ENCODE data around the gene JMJD4. TPM values are rescaled to one million over a fixed set of nuclear protein-coding genes. Genes with fewer than 3 reads are reported as not detected.
A peak's percentile ranks its signal among the peaks of the same experiment; 100 is the strongest.

JMJD4 gene
- total and polyA plus RNA-seq, 9 of the 15 experiments (the other 6 are each of a cell fraction or from before 2014, with no cell fraction given), result 1.4 to 42.6 (median 29.2) TPM

GRCh38 chr1:227748496-227749182 is 13.5 kb upstream of the JMJD4 start (continued):
- TF ChIP-seq NR2C2 (CRISPR knock-in tag; IDR thresholded peaks at IDR 0.05) (no peak), NR2C2 (tag; IDR thresholded peaks at IDR 0.05) (peak; percentile 78; the same call in 1 of the 2 replicates), ARNT (IDR thresholded peaks at IDR 0.05) (peak in 1 of 2 experiments; percentile 37; a peak in 1 of 4 replicates), NCOA1 (IDR thresholded peaks at IDR 0.05; ENCODE audit: low read depth) (peak; percentile 87), KHSRP (IDR thresholded peaks at IDR 0.05) (peak; percentile 48; the same call in 1 of the 2 replicates), ZNF561 (CRISPR knock-in tag; conservative IDR thresholded peaks at IDR 0.05) (no peak), ZNF263 (CRISPR knock-in tag; IDR thresholded peaks at IDR 0.05; ENCODE audit: borderline replicate concordance) (no peak), RCOR1 (IDR thresholded peaks at IDR 0.05; ENCODE audit: borderline replicate concordance in 1 of 2, low read depth in 2 of 2, low read length in 2 of 2) (peak in 1 of 2 experiments; percentile 73; a peak in 2 of 4 replicates), POLR3A (IDR thresholded peaks at IDR 0.05; ENCODE audit: borderline replicate concordance, extremely low read depth, insufficient read depth, insufficient read length) (no peak), GATAD2A (IDR thresholded peaks at IDR 0.05) (no peak), FOXA3 (CRISPR knock-in tag; conservative IDR thresholded peaks at IDR 0.05 in 1 of 2, IDR thresholded peaks at IDR 0.05 in 1 of 2) (no peak), ZNF445 (CRISPR knock-in tag; IDR thresholded peaks at IDR 0.05; ENCODE audit: low read depth) (no peak), TCF3 (CRISPR knock-in tag; IDR thresholded peaks at IDR 0.05) (peak; percentile 47), HNRNPLL (IDR thresholded peaks at IDR 0.05; ENCODE audit: low read depth, low read length, poor library complexity, severe bottlenecking) (no peak), ZNF75A (CRISPR knock-in tag; IDR thresholded peaks at IDR 0.05) (no peak), PML (IDR thresholded peaks at IDR 0.05; ENCODE audit: low read length) (peak; percentile 16; the same call in 1 of the 2 replicates), NR1H2 (CRISPR knock-in tag; IDR thresholded peaks at IDR 0.05) (no peak), ZFP36 (IDR thresholded peaks at IDR 0.05; ENCODE audit: low read depth, low read length, partially characterized antibody) (no peak), SMAD3 (CRISPR knock-in tag; conservative IDR thresholded peaks at IDR 0.05) (no peak), MNT (conservative IDR thresholded peaks at IDR 0.05) (peak in 1 of 2 experiments; percentile 62; a peak in 1 of 4 replicates)
- TF ChIP-seq, protein P1, sequence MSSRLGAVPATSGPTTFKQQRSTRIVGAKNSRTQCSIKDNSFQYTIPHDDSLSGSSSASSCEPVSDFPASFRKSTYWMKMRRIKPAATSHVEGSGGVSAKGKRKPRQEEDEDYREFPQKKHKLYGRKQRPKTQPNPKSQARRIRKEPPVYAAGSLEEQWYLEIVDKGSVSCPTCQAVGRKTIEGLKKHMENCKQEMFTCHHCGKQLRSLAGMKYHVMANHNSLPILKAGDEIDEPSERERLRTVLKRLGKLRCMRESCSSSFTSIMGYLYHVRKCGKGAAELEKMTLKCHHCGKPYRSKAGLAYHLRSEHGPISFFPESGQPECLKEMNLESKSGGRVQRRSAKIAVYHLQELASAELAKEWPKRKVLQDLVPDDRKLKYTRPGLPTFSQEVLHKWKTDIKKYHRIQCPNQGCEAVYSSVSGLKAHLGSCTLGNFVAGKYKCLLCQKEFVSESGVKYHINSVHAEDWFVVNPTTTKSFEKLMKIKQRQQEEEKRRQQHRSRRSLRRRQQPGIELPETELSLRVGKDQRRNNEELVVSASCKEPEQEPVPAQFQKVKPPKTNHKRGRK (tag; IDR thresholded peaks at IDR 0.05), result no peak
- TF ChIP-seq, protein P2, sequence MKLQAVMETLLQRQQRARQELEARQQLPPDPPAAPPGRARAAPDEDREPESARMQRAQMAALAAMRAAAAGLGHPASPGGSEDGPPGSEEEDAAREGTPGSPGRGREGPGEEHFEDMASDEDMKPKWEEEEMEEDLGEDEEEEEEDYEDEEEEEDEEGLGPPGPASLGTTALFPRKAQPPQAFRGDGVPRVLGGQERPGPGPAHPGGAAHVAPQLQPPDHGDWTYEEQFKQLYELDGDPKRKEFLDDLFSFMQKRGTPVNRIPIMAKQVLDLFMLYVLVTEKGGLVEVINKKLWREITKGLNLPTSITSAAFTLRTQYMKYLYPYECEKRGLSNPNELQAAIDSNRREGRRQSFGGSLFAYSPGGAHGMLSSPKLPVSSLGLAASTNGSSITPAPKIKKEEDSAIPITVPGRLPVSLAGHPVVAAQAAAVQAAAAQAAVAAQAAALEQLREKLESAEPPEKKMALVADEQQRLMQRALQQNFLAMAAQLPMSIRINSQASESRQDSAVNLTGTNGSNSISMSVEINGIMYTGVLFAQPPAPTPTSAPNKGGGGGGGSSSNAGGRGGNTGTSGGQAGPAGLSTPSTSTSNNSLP (IDR thresholded peaks at IDR 0.05; ENCODE audit: borderline replicate concordance, low read depth, low read length), result peak; percentile 42; the same call in 1 of the 2 replicates
